ENCODE measurements around the gene TCERG1L. TPM values are rescaled to one million over a fixed set of nuclear protein-coding genes. Genes with fewer than 3 reads are reported as not detected.

TCERG1L gene
- polyA plus RNA-seq, 1 experiment: not detected

- no peaks in the 10 kb centered on the region for H3K36me3 ChIP-seq (ENCODE audit: control insufficient read depth, insufficient read depth, low read length)
- no peaks in the 10 kb centered on the region for H3K27me3 ChIP-seq (ENCODE audit: control insufficient read depth, insufficient read depth, low read length)
- TF ChIP-seq CTCF (IDR thresholded peaks at IDR 0.05; ENCODE audit: insufficient read depth, low read depth, low read length): no peak
- no peak overlapping the region for H3K4me3 ChIP-seq (ENCODE audit: low read depth, low read length)
- no peak for DNase-seq (ENCODE audit: low read depth)
- ChIA-PET CTCF (no interaction called here), POLR2A (no interaction called here)
Observed at GRCh38 chr10:131219584-131219886, 92.0 kb downstream of the TCERG1L start.

DNA sequence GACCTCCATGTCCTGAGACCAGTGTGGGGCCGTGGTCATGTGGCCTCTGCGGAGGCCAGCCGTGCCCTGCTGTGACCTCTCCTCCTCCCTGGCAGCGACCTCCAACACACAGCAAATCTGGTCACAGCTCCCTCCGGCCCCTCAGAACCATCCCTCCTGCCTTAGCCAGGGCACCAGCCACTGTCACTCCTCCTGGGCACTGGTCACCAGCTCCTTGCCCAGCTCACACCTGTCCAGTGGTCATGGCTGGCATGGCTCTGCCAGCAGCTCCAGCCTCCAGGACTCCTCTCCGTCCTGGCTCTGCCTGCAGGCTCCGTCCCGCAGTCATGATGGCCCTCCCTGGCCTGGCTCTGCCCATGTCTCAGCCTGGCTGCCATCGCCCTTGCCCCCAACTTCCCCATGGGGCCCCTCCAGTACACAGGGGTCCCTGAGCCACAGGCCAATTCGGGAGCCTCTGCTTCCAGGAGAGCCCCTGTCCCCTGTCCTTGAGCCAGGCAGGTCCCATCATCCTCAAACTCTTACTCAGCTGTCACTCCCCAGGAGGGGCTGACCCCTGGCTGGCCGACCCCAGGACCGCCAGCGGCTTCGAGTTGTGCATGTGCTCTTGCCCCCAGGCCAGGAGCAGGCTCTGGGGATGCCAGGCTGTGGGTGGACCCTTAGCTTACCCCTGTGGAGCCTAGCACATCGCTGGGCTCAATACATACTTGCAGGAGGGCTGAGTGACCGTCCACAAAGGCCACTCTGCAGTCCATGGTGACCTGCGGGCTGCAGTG is 92.5 kb downstream of the TCERG1L start:
- CTCF ChIA-PET: no interaction called here
- no peaks in the 10 kb centered on the region for H3K27me3 ChIP-seq (ENCODE audit: control insufficient read depth, insufficient read depth, low read length)
- H3K4me3 ChIP-seq (ENCODE audit: low read depth, low read length): no peak overlapping the region
- H3K36me3 ChIP-seq (ENCODE audit: control insufficient read depth, insufficient read depth, low read length): no peaks in the 10 kb centered on the region
- TF ChIP-seq CTCF (IDR thresholded peaks at IDR 0.05; ENCODE audit: insufficient read depth, low read depth, low read length): no peak
- POLR2A ChIA-PET: no interaction called here
- DNase-seq (ENCODE audit: low read depth): no peak

- H3K27me3 ChIP-seq (ENCODE audit: control insufficient read depth, insufficient read depth, low read length): no peaks in the 10 kb centered on the region
- no peak for TF ChIP-seq CTCF (IDR thresholded peaks at IDR 0.05; ENCODE audit: insufficient read depth, low read depth, low read length)
- ChIA-PET POLR2A (no interaction called here), CTCF (no interaction called here)
- no peak overlapping the region for H3K4me3 ChIP-seq (ENCODE audit: low read depth, low read length)
- H3K36me3 ChIP-seq (ENCODE audit: control insufficient read depth, insufficient read depth, low read length): no peaks in the 10 kb centered on the region
- no peak for DNase-seq (ENCODE audit: low read depth)
Observed at GRCh38 chr10:131216681-131217230, 94.8 kb downstream of the TCERG1L start.

DNA sequence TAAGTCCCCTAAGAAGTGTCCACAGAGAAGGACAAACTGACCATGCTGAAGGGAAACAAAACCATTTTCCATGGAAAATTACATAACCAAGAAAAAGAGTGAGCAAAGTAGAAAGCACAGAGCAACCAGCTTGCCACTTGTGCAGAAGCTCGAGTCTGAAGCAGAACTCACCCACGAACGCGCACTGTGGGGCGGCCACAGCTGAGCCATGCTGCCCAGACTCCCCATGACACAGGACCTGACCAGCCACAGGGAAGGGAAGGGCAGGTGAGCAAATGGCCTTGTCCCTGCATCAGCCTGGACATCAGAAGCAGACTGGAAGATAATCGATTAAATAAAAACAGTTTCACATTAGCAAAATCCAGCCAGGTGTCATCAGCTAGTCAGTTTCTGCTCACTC is 95.7 kb downstream of the TCERG1L start:
- no peaks in the 10 kb centered on the region for H3K36me3 ChIP-seq (ENCODE audit: control insufficient read depth, insufficient read depth, low read length)
- CTCF ChIA-PET: no interaction called here
- H3K4me3 ChIP-seq (ENCODE audit: low read depth, low read length): no peak overlapping the region
- no peaks in the 10 kb centered on the region for H3K27me3 ChIP-seq (ENCODE audit: control insufficient read depth, insufficient read depth, low read length)
- no peak for DNase-seq (ENCODE audit: low read depth)
- POLR2A ChIA-PET: no interaction called here
- TF ChIP-seq CTCF (IDR thresholded peaks at IDR 0.05; ENCODE audit: insufficient read depth, low read depth, low read length): no peak

DNA sequence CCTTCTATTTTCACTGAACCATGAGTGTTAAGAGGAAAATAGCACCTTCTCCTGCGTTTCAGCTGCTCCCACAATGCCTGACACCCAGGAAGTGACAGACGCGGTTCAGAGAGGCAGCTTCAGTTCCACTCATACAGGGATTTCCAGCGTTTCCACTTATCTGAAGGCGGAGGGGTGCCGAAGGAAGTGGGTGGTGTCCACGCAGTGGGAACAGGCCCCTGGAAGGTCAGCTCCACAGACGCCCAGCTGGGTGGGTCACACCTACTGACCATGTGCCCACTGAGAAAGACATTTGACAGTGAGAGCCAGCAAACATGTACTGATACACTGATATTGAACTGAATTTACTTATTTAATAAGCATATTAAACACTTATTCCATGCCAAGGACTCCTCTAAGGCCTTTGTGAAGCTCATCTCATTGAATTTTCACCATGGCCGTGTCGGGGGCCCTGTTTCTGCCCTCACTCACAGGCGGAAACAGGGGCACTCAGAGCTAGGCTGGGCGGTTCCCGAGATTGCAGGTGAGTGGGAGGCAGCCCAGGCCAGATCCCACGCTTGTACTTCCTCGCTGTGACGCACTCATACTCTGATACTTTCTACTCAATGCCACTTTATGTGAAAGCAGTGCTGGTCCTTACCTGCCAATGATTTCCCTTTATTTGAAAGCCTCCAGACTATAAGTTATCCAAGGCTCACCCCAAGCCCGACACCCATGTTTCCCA is 96.8 kb downstream of the TCERG1L start:
- ChIA-PET POLR2A (no interaction called here), CTCF (interaction anchor here (0.8 kb wide), 1 partner anchor 421 kb away, joined by 4 read pairs; no protein-coding TSS in a partner anchor)
- Histone ChIP-seq H3K4me3 (ENCODE audit: low read depth, low read length) (no peak overlapping the region), H3K27me3 (ENCODE audit: control insufficient read depth, insufficient read depth, low read length) (no peaks in the 10 kb centered on the region), H3K36me3 (ENCODE audit: control insufficient read depth, insufficient read depth, low read length) (no peaks in the 10 kb centered on the region)
- no peak for DNase-seq (ENCODE audit: low read depth)
- TF ChIP-seq CTCF (IDR thresholded peaks at IDR 0.05; ENCODE audit: insufficient read depth, low read depth, low read length): no peak

Data from BJ (cell line).